ENCODE data around the gene PCGF5. TPM values are rescaled to one million over a fixed set of nuclear protein-coding genes. Genes with fewer than 3 reads are reported as not detected.

Gene PCGF5
- total and polyA plus RNA-seq, 4 donors, result 17.1 to 48.7 (median 24.9) TPM

DNA sequence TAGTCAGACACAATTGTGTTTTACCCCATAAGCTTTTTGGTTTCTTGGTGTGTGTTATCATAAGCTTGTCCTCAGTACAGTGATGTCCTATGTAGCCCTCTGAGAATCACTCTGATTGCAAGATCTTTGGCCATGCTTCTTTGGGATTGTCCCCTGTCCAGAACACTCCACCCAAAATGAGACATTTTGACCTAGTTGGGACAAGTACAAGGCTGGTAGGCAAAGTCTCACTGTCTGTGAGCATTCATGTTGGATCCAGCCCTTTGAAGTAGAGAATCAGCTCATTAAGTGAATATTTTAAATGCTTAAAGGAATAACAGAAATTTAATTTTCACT is 28.9 kb upstream of the PCGF5 start:
- Histone ChIP-seq H3K36me3 (ENCODE audit: control insufficient read depth, insufficient read depth, low read length) (no peaks in the 10 kb centered on the region), H3K27ac (ENCODE audit: low read depth, low read length) (no peak overlapping the region)

GRCh38 chr10:91194497-91195179 is 25.8 kb upstream of the PCGF5 start:
- no peak overlapping the region for H3K4me3 ChIP-seq (ENCODE audit: low read depth, low read length)
- H3K27ac ChIP-seq (ENCODE audit: low read depth, low read length), result no peak overlapping the region
- no peaks in the 10 kb centered on the region for H3K36me3 ChIP-seq (ENCODE audit: control insufficient read depth, insufficient read depth, low read length)
- WGBS (ENCODE audit: insufficient coverage), result 100% methylated on average over 2 of the region's 2 CpGs
- H3K4me1 ChIP-seq (ENCODE audit: control insufficient read depth, insufficient read depth, low read length), result no peaks in the 10 kb centered on the region
- DNase-seq (ENCODE audit: low read depth in 4 of 6, low spot score in 6 of 6), result no peak
- H3K27me3 ChIP-seq (ENCODE audit: control insufficient read depth, insufficient read depth, low read length), result no peaks in the 10 kb centered on the region
- no peaks in the 10 kb centered on the region for H3K9me3 ChIP-seq (ENCODE audit: control insufficient read depth, insufficient read depth, low read length)

More for the DNA sequence above, 28.9 kb upstream of the PCGF5 start:
- DNase-seq (ENCODE audit: low read depth in 4 of 6, low spot score in 6 of 6), result no peak
- Histone ChIP-seq H3K9me3 (ENCODE audit: control insufficient read depth, insufficient read depth, low read length) (no peaks in the 10 kb centered on the region), H3K4me1 (ENCODE audit: control insufficient read depth, insufficient read depth, low read length) (no peaks in the 10 kb centered on the region), H3K27me3 (ENCODE audit: control insufficient read depth, insufficient read depth, low read length) (no peaks in the 10 kb centered on the region), H3K4me3 (ENCODE audit: low read depth, low read length) (no peak overlapping the region)

GRCh38 chr10:91196268-91197048 is 24.0 kb upstream of the PCGF5 start:
- Histone ChIP-seq H3K9me3 (ENCODE audit: control insufficient read depth, insufficient read depth, low read length) (no peaks in the 10 kb centered on the region), H3K27me3 (ENCODE audit: control insufficient read depth, insufficient read depth, low read length) (no peaks in the 10 kb centered on the region), H3K36me3 (ENCODE audit: control insufficient read depth, insufficient read depth, low read length) (no peaks in the 10 kb centered on the region), H3K4me3 (ENCODE audit: low read depth, low read length) (no peak overlapping the region), H3K27ac (ENCODE audit: low read depth, low read length) (no peak overlapping the region), H3K4me1 (ENCODE audit: control insufficient read depth, insufficient read depth, low read length) (no peaks in the 10 kb centered on the region)
- no peak for DNase-seq (ENCODE audit: low read depth in 4 of 6, low spot score in 6 of 6)
- whole genome bisulfite sequencing (ENCODE audit: insufficient coverage), result no CpG with 5 or more reads among the region's 2 CpGs

DNA sequence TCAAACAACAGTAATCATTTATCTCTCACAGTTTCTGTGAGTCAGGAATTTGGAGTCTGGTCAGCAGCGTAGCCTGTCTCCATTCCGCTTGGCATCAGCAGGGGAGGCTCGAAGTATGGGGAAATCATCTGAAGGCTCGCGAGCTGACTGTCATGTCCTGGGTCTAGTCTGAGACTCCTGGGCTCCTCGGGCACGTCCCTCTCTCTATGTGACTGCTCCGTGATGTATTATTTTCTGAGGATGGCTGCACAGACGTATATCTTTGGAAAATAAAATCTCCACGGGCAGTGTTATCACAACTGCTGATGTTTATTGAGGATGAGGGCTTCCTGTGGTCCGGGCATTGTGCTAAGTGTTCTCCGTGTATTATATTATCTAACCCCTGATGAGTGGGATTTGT is 23.3 kb upstream of the PCGF5 start:
- H3K27me3 ChIP-seq (ENCODE audit: control insufficient read depth, insufficient read depth, low read length), result no peaks in the 10 kb centered on the region
- no peaks in the 10 kb centered on the region for H3K4me1 ChIP-seq (ENCODE audit: control insufficient read depth, insufficient read depth, low read length)
- DNase-seq (ENCODE audit: low read depth in 4 of 6, low spot score in 6 of 6), result peak in 3 of 6 donors; percentile 6 to 20 (median 18)
- H3K4me3 ChIP-seq (ENCODE audit: low read depth, low read length), result no peak overlapping the region
- 44% methylated on average over 10 of the region's 12 CpGs for WGBS (ENCODE audit: insufficient coverage)
- no peaks in the 10 kb centered on the region for H3K36me3 ChIP-seq (ENCODE audit: control insufficient read depth, insufficient read depth, low read length)
- no peak overlapping the region for H3K27ac ChIP-seq (ENCODE audit: low read depth, low read length)
- H3K9me3 ChIP-seq (ENCODE audit: control insufficient read depth, insufficient read depth, low read length), result no peaks in the 10 kb centered on the region

GRCh38 chr10:91198781-91199180 is 21.7 kb upstream of the PCGF5 start:
- Histone ChIP-seq H3K27ac (ENCODE audit: low read depth, low read length) (no peak overlapping the region), H3K9me3 (ENCODE audit: control insufficient read depth, insufficient read depth, low read length) (no peaks in the 10 kb centered on the region), H3K4me3 (ENCODE audit: low read depth, low read length) (no peak overlapping the region), H3K4me1 (ENCODE audit: control insufficient read depth, insufficient read depth, low read length) (no peaks in the 10 kb centered on the region), H3K36me3 (ENCODE audit: control insufficient read depth, insufficient read depth, low read length) (no peaks in the 10 kb centered on the region), H3K27me3 (ENCODE audit: control insufficient read depth, insufficient read depth, low read length) (no peaks in the 10 kb centered on the region)
- no peak for DNase-seq (ENCODE audit: low read depth in 4 of 6, low spot score in 6 of 6)
- no CpG with 5 or more reads among the region's 1 CpG for WGBS (ENCODE audit: insufficient coverage)

- Histone ChIP-seq H3K27ac (ENCODE audit: low read depth, low read length) (no peak overlapping the region), H3K4me1 (ENCODE audit: control insufficient read depth, insufficient read depth, low read length) (no peaks in the 10 kb centered on the region), H3K9me3 (ENCODE audit: control insufficient read depth, insufficient read depth, low read length) (no peaks in the 10 kb centered on the region), H3K27me3 (ENCODE audit: control insufficient read depth, insufficient read depth, low read length) (no peaks in the 10 kb centered on the region), H3K36me3 (ENCODE audit: control insufficient read depth, insufficient read depth, low read length) (no peaks in the 10 kb centered on the region), H3K4me3 (ENCODE audit: low read depth, low read length) (no peak overlapping the region)
- 100% methylated on average over 3 of the region's 5 CpGs for whole genome bisulfite sequencing (ENCODE audit: insufficient coverage)
- DNase-seq (ENCODE audit: low read depth in 4 of 6, low spot score in 6 of 6), result no peak
Observed at GRCh38 chr10:91200314-91201212, 19.9 kb upstream of the PCGF5 start.

DNA sequence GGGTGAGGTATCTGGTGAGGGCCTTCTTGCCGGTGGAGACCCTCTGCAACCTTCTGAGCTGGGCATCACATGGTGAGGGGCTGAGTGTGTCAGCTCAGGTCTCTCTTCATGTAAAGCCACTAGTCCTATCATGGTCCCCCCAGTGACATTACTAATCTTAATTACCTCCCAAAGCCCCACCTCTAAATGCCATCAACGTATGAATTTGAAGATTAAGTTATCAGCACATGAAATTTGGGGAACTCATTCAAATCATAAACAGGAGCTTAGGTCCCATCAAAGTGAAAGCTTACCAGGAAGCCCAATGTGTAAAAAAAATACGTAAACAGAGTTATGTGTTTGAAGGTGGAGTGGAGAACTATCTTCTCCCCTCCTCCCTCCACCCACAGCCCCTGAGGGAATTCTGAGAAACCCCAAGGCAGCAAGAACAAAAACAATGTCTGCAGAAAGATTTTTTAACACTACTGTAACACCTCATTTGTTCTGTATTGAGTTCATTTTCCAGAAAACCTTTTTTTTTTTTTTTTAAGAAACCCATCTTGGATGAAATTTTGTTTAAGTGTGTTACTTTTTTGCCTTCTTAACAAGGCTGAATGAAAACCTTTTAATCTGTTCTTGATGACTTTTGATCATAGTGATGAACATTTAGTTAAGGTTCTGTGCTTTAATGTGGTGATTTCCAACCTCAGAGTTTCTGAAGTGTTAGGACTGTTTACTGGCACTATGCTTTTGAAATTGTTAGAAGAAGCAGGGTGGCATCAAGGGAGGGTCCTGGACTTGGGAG is 19.1 kb upstream of the PCGF5 start:
- H3K36me3 ChIP-seq (ENCODE audit: control insufficient read depth, insufficient read depth, low read length), result no peaks in the 10 kb centered on the region
- no peaks in the 10 kb centered on the region for H3K27me3 ChIP-seq (ENCODE audit: control insufficient read depth, insufficient read depth, low read length)
- WGBS (ENCODE audit: insufficient coverage), result no CpG with 5 or more reads among the region's 3 CpGs
- no peak overlapping the region for H3K27ac ChIP-seq (ENCODE audit: low read depth, low read length)
- no peak for DNase-seq (ENCODE audit: low read depth in 4 of 6, low spot score in 6 of 6)
- no peak overlapping the region for H3K4me3 ChIP-seq (ENCODE audit: low read depth, low read length)
- no peaks in the 10 kb centered on the region for H3K9me3 ChIP-seq (ENCODE audit: control insufficient read depth, insufficient read depth, low read length)
- H3K4me1 ChIP-seq (ENCODE audit: control insufficient read depth, insufficient read depth, low read length), result no peaks in the 10 kb centered on the region

GRCh38 chr10:91206427-91206826 is 14.0 kb upstream of the PCGF5 start:
- Histone ChIP-seq H3K27ac (ENCODE audit: low read depth, low read length) (no peak overlapping the region), H3K27me3 (ENCODE audit: control insufficient read depth, insufficient read depth, low read length) (no peaks in the 10 kb centered on the region), H3K4me3 (ENCODE audit: low read depth, low read length) (no peak overlapping the region), H3K36me3 (ENCODE audit: control insufficient read depth, insufficient read depth, low read length) (no peaks in the 10 kb centered on the region), H3K9me3 (ENCODE audit: control insufficient read depth, insufficient read depth, low read length) (no peaks in the 10 kb centered on the region), H3K4me1 (ENCODE audit: control insufficient read depth, insufficient read depth, low read length) (no peaks in the 10 kb centered on the region)
- DNase-seq (ENCODE audit: low read depth in 4 of 6, low spot score in 6 of 6), result no peak
- WGBS (ENCODE audit: insufficient coverage), result 0% methylated on average over 1 of the region's 1 CpG

- no CpG with 5 or more reads among the region's 3 CpGs for WGBS (ENCODE audit: insufficient coverage)
- Histone ChIP-seq H3K9me3 (ENCODE audit: control insufficient read depth, insufficient read depth, low read length) (no peaks in the 10 kb centered on the region), H3K27me3 (ENCODE audit: control insufficient read depth, insufficient read depth, low read length) (no peaks in the 10 kb centered on the region), H3K4me1 (ENCODE audit: control insufficient read depth, insufficient read depth, low read length) (no peaks in the 10 kb centered on the region), H3K36me3 (ENCODE audit: control insufficient read depth, insufficient read depth, low read length) (no peaks in the 10 kb centered on the region), H3K27ac (ENCODE audit: low read depth, low read length) (no peak overlapping the region), H3K4me3 (ENCODE audit: low read depth, low read length) (no peak overlapping the region)
- no peak for DNase-seq (ENCODE audit: low read depth in 4 of 6, low spot score in 6 of 6)
Observed at GRCh38 chr10:91206837-91207474, 13.5 kb upstream of the PCGF5 start.
